Endothelial cell (in vitro differentiated cells): Measurements from ENCODE around the gene CDK6. TPM values are rescaled to one million over a fixed set of nuclear protein-coding genes. Genes with fewer than 3 reads are reported as not detected.

ENCODE experiments used
- DNase-seq: peaks from one replicate; pipeline ENCODE4 v3.0.0; 2021; ENCODE audit warnings: low spot score
- H3K27ac Mint-ChIP-seq: one replicate; pipeline ENCODE4 v1.8.0; 2021; ENCODE audit warnings: mixed read lengths, inconsistent platforms; ENCODE audit not compliant: unreplicated experiment
- H3K27me3 Mint-ChIP-seq: one replicate; pipeline ENCODE4 v1.8.0; 2021; ENCODE audit warnings: mild to moderate bottlenecking, moderate library complexity, mixed read lengths, inconsistent platforms; ENCODE audit not compliant: unreplicated experiment
- H3K36me3 Mint-ChIP-seq: one replicate; pipeline ENCODE4 v1.8.0; 2021; ENCODE audit warnings: mild to moderate bottlenecking, low read depth, mixed read lengths, inconsistent platforms; ENCODE audit not compliant: unreplicated experiment
- H3K4me1 Mint-ChIP-seq: one replicate; pipeline ENCODE4 v1.8.0; 2021; ENCODE audit warnings: mild to moderate bottlenecking, mixed read lengths, inconsistent platforms; ENCODE audit not compliant: unreplicated experiment
- H3K4me3 Mint-ChIP-seq: one replicate; pipeline ENCODE4 v1.8.0; 2021; ENCODE audit warnings: mild to moderate bottlenecking, mixed read lengths, inconsistent platforms; ENCODE audit not compliant: unreplicated experiment
- H3K9me3 Mint-ChIP-seq: one replicate; pipeline ENCODE4 v1.8.0; 2021; ENCODE audit warnings: mixed read lengths, inconsistent platforms; ENCODE audit not compliant: unreplicated experiment
- CTCF ChIP-seq: fragments of 200-600 bp; sonication (generic); IDR thresholded peaks from one replicate; pipeline ENCODE4 v1.5.0; 2021; ENCODE audit warnings: antibody characterized with exemption; ENCODE audit not compliant: unreplicated experiment
- total RNA-seq: library from RNA; stranded (reverse); fragmentation: NEBNext Ultra II Directional; extraction: Animal tissue kit (Norgen Biotek cat#: 25700); gene quantifications from one replicate; pipeline ENCODE4 v1.2.1, GENCODE V29; 2021; ENCODE audit not compliant: unreplicated experiment

CDK6 gene
- total RNA-seq, 1 donor from 2014 or later = 32.6 TPM

DNA sequence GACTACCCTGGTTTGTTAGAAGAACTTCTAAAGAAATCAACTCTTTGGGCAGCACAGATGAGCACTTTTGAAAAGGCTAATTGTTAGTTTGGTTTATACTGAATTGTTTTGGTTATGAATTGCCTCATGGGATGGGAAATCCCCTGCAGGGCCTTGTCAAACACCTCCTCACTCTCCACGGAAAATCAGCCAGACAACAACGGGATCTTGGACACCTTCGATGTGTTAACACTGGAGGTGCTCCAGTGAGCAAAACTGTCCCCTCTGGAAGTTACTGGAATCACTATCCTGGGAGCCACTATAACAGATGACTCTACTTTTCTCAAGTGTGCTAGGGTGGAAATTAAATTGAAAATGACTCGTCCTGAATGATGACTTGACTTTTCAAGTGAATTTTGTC lies 38.7 kb downstream of the CDK6 start:
- H3K9me3 Mint-ChIP-seq = no peaks in the 10 kb centered on the region
- H3K36me3 Mint-ChIP-seq = no peaks in the 10 kb centered on the region
- no peaks in the 10 kb centered on the region for H3K4me1 Mint-ChIP-seq
- no peak for DNase-seq
- no peak overlapping the region for H3K27ac Mint-ChIP-seq
- TF ChIP-seq CTCF = no peak
- H3K27me3 Mint-ChIP-seq = no peaks in the 10 kb centered on the region
- H3K4me3 Mint-ChIP-seq = no peak overlapping the region

- Mint-ChIP-seq H3K27me3 (no peaks in the 10 kb centered on the region), H3K9me3 (no peaks in the 10 kb centered on the region), H3K36me3 (no peaks in the 10 kb centered on the region), H3K27ac (no peak overlapping the region), H3K4me1 (no peaks in the 10 kb centered on the region), H3K4me3 (no peak overlapping the region)
- no peak for DNase-seq
- TF ChIP-seq CTCF = no peak
These were observed 39.1 kb downstream of the CDK6 start for GRCh38 chr7:92797284-92797683.

DNA sequence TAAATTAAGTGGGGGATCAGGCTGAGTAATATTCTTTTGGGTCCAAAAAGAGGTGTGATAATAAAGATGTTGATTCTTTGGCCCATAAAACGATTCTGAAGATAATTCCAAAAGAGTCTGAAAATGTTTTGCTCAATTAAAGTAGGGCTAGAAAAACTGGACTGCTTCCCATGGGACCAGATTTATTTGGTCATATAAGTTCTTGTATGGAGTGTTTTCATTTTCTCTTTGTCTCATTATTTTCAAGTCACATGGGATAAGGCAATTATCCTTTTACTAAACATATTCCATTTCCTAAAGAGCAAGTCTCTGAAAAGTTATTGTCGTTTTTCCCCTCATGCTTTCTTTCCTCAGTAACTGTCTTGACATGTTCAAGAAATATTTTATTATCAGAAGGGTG lies 41.5 kb downstream of the CDK6 start:
- Mint-ChIP-seq H3K9me3 (no peaks in the 10 kb centered on the region), H3K36me3 (no peaks in the 10 kb centered on the region), H3K4me1 (no peaks in the 10 kb centered on the region), H3K27me3 (no peaks in the 10 kb centered on the region), H3K27ac (no peak overlapping the region), H3K4me3 (no peak overlapping the region)
- no peak for DNase-seq
- TF ChIP-seq CTCF = no peak

GRCh38 chr7:92794391-92794790 lies 42.0 kb downstream of the CDK6 start:
- Mint-ChIP-seq H3K36me3 (no peaks in the 10 kb centered on the region), H3K27me3 (no peaks in the 10 kb centered on the region), H3K27ac (no peak overlapping the region), H3K9me3 (no peaks in the 10 kb centered on the region), H3K4me1 (no peaks in the 10 kb centered on the region), H3K4me3 (no peak overlapping the region)
- TF ChIP-seq CTCF = no peak
- DNase-seq = no peak

GRCh38 chr7:92793656-92794205 lies 42.6 kb downstream of the CDK6 start:
- H3K36me3 Mint-ChIP-seq = no peaks in the 10 kb centered on the region
- DNase-seq = no peak
- H3K9me3 Mint-ChIP-seq = no peaks in the 10 kb centered on the region
- H3K4me1 Mint-ChIP-seq = no peaks in the 10 kb centered on the region
- H3K4me3 Mint-ChIP-seq = no peak overlapping the region
- H3K27ac Mint-ChIP-seq = no peak overlapping the region
- TF ChIP-seq CTCF = no peak
- H3K27me3 Mint-ChIP-seq = no peaks in the 10 kb centered on the region
